ENCODE measurements around the gene DRG2.

DNA sequence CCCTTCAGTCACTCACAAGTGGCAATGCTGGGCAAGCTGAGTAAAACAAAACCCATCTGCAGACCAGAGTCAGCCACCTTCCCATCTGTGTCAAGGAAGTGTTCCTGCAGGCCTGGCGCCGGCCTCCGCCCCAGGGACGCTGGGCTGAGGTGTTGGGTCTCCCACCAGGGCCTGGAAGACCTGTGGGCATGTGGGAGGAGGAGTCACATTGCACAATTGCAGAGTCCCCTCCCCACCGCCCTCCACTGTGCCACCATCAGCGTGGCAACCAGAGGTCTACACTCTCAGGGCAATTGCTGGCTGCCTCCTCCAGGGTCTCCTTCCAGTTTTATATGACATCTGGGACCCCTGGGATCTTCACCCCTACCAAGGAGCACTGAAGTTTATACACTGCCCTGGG is 17.8 kb downstream of the DRG2 start:
- no peak for TF ChIP-seq EZH2 (IDR thresholded peaks at IDR 0.05; ENCODE audit: borderline replicate concordance, low read depth, low read length, severe bottlenecking)
- TF ChIP-seq, protein P1, sequence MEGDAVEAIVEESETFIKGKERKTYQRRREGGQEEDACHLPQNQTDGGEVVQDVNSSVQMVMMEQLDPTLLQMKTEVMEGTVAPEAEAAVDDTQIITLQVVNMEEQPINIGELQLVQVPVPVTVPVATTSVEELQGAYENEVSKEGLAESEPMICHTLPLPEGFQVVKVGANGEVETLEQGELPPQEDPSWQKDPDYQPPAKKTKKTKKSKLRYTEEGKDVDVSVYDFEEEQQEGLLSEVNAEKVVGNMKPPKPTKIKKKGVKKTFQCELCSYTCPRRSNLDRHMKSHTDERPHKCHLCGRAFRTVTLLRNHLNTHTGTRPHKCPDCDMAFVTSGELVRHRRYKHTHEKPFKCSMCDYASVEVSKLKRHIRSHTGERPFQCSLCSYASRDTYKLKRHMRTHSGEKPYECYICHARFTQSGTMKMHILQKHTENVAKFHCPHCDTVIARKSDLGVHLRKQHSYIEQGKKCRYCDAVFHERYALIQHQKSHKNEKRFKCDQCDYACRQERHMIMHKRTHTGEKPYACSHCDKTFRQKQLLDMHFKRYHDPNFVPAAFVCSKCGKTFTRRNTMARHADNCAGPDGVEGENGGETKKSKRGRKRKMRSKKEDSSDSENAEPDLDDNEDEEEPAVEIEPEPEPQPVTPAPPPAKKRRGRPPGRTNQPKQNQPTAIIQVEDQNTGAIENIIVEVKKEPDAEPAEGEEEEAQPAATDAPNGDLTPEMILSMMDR (IDR thresholded peaks at IDR 0.05; ENCODE audit: borderline replicate concordance, extremely low read depth, low read length, poor library complexity, severe bottlenecking): no peak
